ENCODE measurements around the gene IL2RA. TPM values are rescaled to one million over a fixed set of nuclear protein-coding genes. Genes with fewer than 3 reads are reported as not detected.

Gene IL2RA
- total RNA-seq, 2 experiments from 2014 or later: 1,215 to 1,272 TPM

Other genes with a start within 250 kb of the IL2RA start
- gene GDI2, start 248.9 kb downstream of the IL2RA start, total RNA-seq: 100 to 1,000 TPM; 305 to 312 TPM
- 1 to 10 TPM; 8.7 to 9.7 TPM for gene ANKRD16, start 172.5 kb downstream of the IL2RA start, total RNA-seq
- gene FBH1, start 172.1 kb downstream of the IL2RA start, total RNA-seq: 10 to 100 TPM; 52.2 to 55.3 TPM
- 10 to 100 TPM; 31.4 to 31.8 TPM for gene IL15RA, start 84.8 kb downstream of the IL2RA start, total RNA-seq
- gene RBM17, start 26.7 kb upstream of the IL2RA start, total RNA-seq: 100 to 1,000 TPM; 289 to 298 TPM
- gene PFKFB3, start 140.6 kb upstream of the IL2RA start, total RNA-seq: 10 to 100 TPM; 81.9 to 82.1 TPM